ENCODE measurements around the gene SCAMP4. TPM values are rescaled to one million over a fixed set of nuclear protein-coding genes. Genes with fewer than 3 reads are reported as not detected.

Gene SCAMP4
- total RNA-seq, 1 donor: 49.2 TPM

- H3K4me3 ChIP-seq (ENCODE audit: low read depth, low read length): no peak overlapping the region
- TF ChIP-seq CTCF (IDR thresholded peaks at IDR 0.05; ENCODE audit: insufficient read depth, low read depth, low read length): no peak
- no peak for DNase-seq (ENCODE audit: low read depth)
These were observed 7.7 kb downstream of the SCAMP4 start for GRCh38 chr19:1912760-1913505.

GRCh38 chr19:1913781-1914577 is 8.8 kb downstream of the SCAMP4 start:
- no peak for DNase-seq (ENCODE audit: low read depth)
- H3K4me3 ChIP-seq (ENCODE audit: low read depth, low read length): no peak overlapping the region
- no peak for TF ChIP-seq CTCF (IDR thresholded peaks at IDR 0.05; ENCODE audit: insufficient read depth, low read depth, low read length)

- no peak for TF ChIP-seq CTCF (IDR thresholded peaks at IDR 0.05; ENCODE audit: insufficient read depth, low read depth, low read length)
- no peak overlapping the region for H3K4me3 ChIP-seq (ENCODE audit: low read depth, low read length)
These were observed 9.7 kb downstream of the SCAMP4 start for GRCh38 chr19:1914826-1915341.

GRCh38 chr19:1917146-1917545 is 11.9 kb downstream of the SCAMP4 start:
- TF ChIP-seq CTCF (IDR thresholded peaks at IDR 0.05; ENCODE audit: insufficient read depth, low read depth, low read length): no peak
- DNase-seq (ENCODE audit: low read depth): no peak
- H3K4me3 ChIP-seq (ENCODE audit: low read depth, low read length): no peak overlapping the region

More at GRCh38 chr19:1914826-1915341, 9.7 kb downstream of the SCAMP4 start:
- DNase-seq (ENCODE audit: low read depth): no peak

GRCh38 chr19:1917926-1918325 is 12.7 kb downstream of the SCAMP4 start:
- TF ChIP-seq CTCF (IDR thresholded peaks at IDR 0.05; ENCODE audit: insufficient read depth, low read depth, low read length): no peak
- no peak overlapping the region for H3K4me3 ChIP-seq (ENCODE audit: low read depth, low read length)
- DNase-seq (ENCODE audit: low read depth): no peak

GRCh38 chr19:1918975-1919374 is 13.8 kb downstream of the SCAMP4 start:
- TF ChIP-seq CTCF (IDR thresholded peaks at IDR 0.05; ENCODE audit: insufficient read depth, low read depth, low read length): no peak
- no peak for DNase-seq (ENCODE audit: low read depth)
- no peak overlapping the region for H3K4me3 ChIP-seq (ENCODE audit: low read depth, low read length)

Data from fibroblast of villous mesenchyme (primary cell).